Motor neuron (in vitro differentiated cells): Measurements from ENCODE around the gene MAGEA9. TPM values are rescaled to one million over a fixed set of nuclear protein-coding genes. Genes with fewer than 3 reads are reported as not detected.
A peak's percentile ranks its signal among the peaks of the same experiment; 100 is the strongest.
"Not testable (repeated sequence)": the region's sequence is repeated elsewhere in the genome, so short reads cannot be mapped to it uniquely, and the experiment has no call there.

Experiments
- ATAC-seq, 8 experiments: fragments of 200-7000 bp; cut with Tn5 transposase; replicated peaks in 6 of 8; 2 replicates each; pipeline ENCODE4 v1.8.0; 2021; ENCODE audit warnings: mild to moderate bottlenecking in 8 of 8, moderate library complexity in 8 of 8
- H3K27ac ChIP-seq, 2 donors: fragments of 250-450 bp; sonication (Bioruptor Pico); 2 replicates each; pipeline ENCODE4 v1.9.0; 2021; ENCODE audit warnings: antibody characterized with exemption in 2 of 2, mild to moderate bottlenecking in 2 of 2, moderate library complexity in 1 of 2
- H3K4me1 ChIP-seq, 2 donors: fragments of 250-450 bp; sonication (Bioruptor Pico); replicated peaks in 1 of 2; 2 replicates each; pipeline ENCODE4 v1.6.1; 2021; ENCODE audit warnings: antibody characterized with exemption in 2 of 2, mild to moderate bottlenecking in 2 of 2, moderate library complexity in 1 of 2
- H3K4me3 ChIP-seq, 5 donors: fragments of 250-450 bp; sonication (Bioruptor Pico); 2 replicates each; pipeline ENCODE4 v1.9.0; 2021; ENCODE audit warnings: antibody characterized with exemption in 5 of 5, mild to moderate bottlenecking in 5 of 5, moderate library complexity in 4 of 5
- WGBS, 10 experiments: fragments of 450-650 bp; shearing (Covaris generic); methylation state at CpG; one replicate each; pipeline ENCODE4 v1.0.0; 2022; 5-methylcytosine and 5-hydroxymethylcytosine counted together
- in situ Hi-C, 9 experiments: fragments of 400-800 bp; cut with MboI; loops; one replicate each; pipeline ENCODE4 v1.15.0; 2021; ENCODE audit warnings: low sequenced_read_pairs in 9 of 9, low pct_unique_long_range_greater_than_20kb in 2 of 9; ENCODE audit not compliant: unreplicated experiment in 9 of 9
- total RNA-seq, 8 experiments: library from RNA; unstranded; fragments of 300-600 nt; gene quantifications; 2 replicates each; pipeline versions ENCODE4 v1.2.3 to v1.2.4, GENCODE V29; 2022

The MAGEA9 gene
- total RNA-seq, 8 experiments from 2014 or later, result not detected

GRCh38 chrX:149829751-149830191, 48.0 kb downstream of the MAGEA9 start:
- in situ Hi-C loops, result no loop called here
- Histone ChIP-seq H3K4me1 (peaks cover 3 to 6% of the 10 kb centered on the region in 2 donors), H3K4me3 (peak overlapping the region in 3 of 5 donors; percentile 18 to 30 (median 29)), H3K27ac (peak overlapping the region in 1 of 2 donors; percentile 72)
- peak; percentile 27 to 64 (median 55) for ATAC-seq
- 0 to 20% (median 0%) methylated on average over 1 of the region's 3 CpGs; no CpG with 5 or more reads in 7 of the 10 experiments for WGBS, 10 experiments

- in situ Hi-C loops, result no loop called here
- peak overlapping the region; percentile 6 to 30 (median 28) for H3K4me3 ChIP-seq
- peak overlapping the region; percentile 58 to 72 for H3K27ac ChIP-seq
- H3K4me1 ChIP-seq, result peaks cover 3 to 6% of the 10 kb centered on the region in 2 donors
- peak; percentile 86 to 98 (median 94) for ATAC-seq
- 0 to 26% (median 1%) methylated on average over 7 to 15 of the region's 18 CpGs; no CpG with 5 or more reads in 3 of the 10 experiments for WGBS, 10 experiments
These were observed 48.6 kb downstream of the MAGEA9 start for GRCh38 chrX:149830192-149830873.

- in situ Hi-C loops, result no loop called here
- WGBS, 10 experiments, result 60 to 100% (median 88%) methylated on average over 1 to 2 of the region's 2 CpGs; no CpG with 5 or more reads in 6 of the 10 experiments
- H3K4me3 ChIP-seq, result no peak overlapping the region
- peaks cover 3 to 6% of the 10 kb centered on the region in 2 donors for H3K4me1 ChIP-seq
- no peak for ATAC-seq
- no peak overlapping the region for H3K27ac ChIP-seq
These were observed 49.7 kb downstream of the MAGEA9 start for GRCh38 chrX:149831473-149831872.

DNA sequence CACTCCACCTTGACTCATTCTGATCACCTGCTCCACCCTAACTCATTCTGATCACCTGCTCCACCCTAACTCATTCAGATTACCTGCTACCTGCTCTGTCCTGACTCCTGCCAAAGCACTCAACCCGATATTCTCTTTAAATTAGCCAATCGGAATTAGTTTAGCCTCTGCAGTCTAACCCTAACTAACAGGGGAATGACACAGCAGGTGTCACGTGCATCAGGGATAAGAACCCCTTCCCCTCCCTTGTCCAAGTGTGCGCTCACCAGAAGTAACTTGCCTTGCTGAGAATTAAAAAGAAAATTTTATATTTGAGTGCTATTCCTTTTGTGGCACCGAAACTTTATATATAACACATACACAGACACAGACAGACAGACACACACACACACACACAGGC, 55.0 kb downstream of the MAGEA9 start:
- ATAC-seq, H3K4me3 ChIP-seq, H3K27ac ChIP-seq, in situ Hi-C loops, H3K4me1 ChIP-seq: not testable (repeated sequence)
- 33 to 70% (median 46%) methylated on average over 2 to 4 of the region's 5 CpGs; no CpG with 5 or more reads in 6 of the 10 experiments for whole genome bisulfite sequencing, 10 experiments

GRCh38 chrX:149837167-149837566, 55.4 kb downstream of the MAGEA9 start:
- H3K4me3 ChIP-seq, result no peak overlapping the region
- in situ Hi-C loops, result no loop called here
- no peak overlapping the region for H3K27ac ChIP-seq
- ATAC-seq, result no peak
- H3K4me1 ChIP-seq, result no peaks in the 10 kb centered on the region

Other genes with a start within 250 kb of the MAGEA9 start
- 10 to 100 TPM; 14.6 to 25.7 (median 17.3) TPM for gene EOLA1, start 240.9 kb upstream of the MAGEA9 start, total RNA-seq
- gene HSFX3, start 232.0 kb upstream of the MAGEA9 start, total RNA-seq, result under 1 TPM in 3 of 8 experiments, not detected in 5; 0.16 to 0.50 (median 0.33) TPM
- under 1 TPM in 3 of 8 experiments, not detected in 5; 0.14 to 0.31 (median 0.24) TPM for gene MAGEA9B, start 194.5 kb upstream of the MAGEA9 start, total RNA-seq
- gene HSFX2, start 186.6 kb upstream of the MAGEA9 start, total RNA-seq, result 1 to 10 TPM in 2 of 8 experiments, under 1 TPM in 6; 0.31 to 1.8 (median 0.64) TPM
- gene TMEM185A, start 150.1 kb upstream of the MAGEA9 start, total RNA-seq, result 10 to 100 TPM in 7 of 8 experiments, 1 to 10 TPM in 1; 8.6 to 24.2 (median 15.6) TPM
- 1 to 10 TPM in 2 of 8 experiments, under 1 TPM in 5, not detected in 1; 0.13 to 3.0 (median 0.23) TPM for gene MAGEA11, start 69.9 kb upstream of the MAGEA9 start, total RNA-seq
- under 1 TPM in 7 of 8 experiments, not detected in 1; 0.49 to 0.87 (median 0.60) TPM for gene HSFX1, start 7.9 kb upstream of the MAGEA9 start, total RNA-seq
- under 1 TPM in 3 of 8 experiments, not detected in 5; 0.17 to 0.33 (median 0.24) TPM for gene MAGEA8, start 99.3 kb downstream of the MAGEA9 start, total RNA-seq
- under 1 TPM; 0.22 to 0.70 (median 0.43) TPM for gene HSFX4, start 147.6 kb downstream of the MAGEA9 start, total RNA-seq
- gene EOLA2, start 156.6 kb downstream of the MAGEA9 start, total RNA-seq, result 10 to 100 TPM; 25.1 to 37.1 (median 31.6) TPM